ENCODE measurements around the gene YIF1A.
"Not testable (repeated sequence)": the region's sequence is repeated elsewhere in the genome, so short reads cannot be mapped to it uniquely, and the experiment has no call there.

YIF1A gene

GRCh38 chr11:66310803-66311440, 22.0 kb upstream of the YIF1A start:
- DNase-seq = not testable (repeated sequence)

DNA sequence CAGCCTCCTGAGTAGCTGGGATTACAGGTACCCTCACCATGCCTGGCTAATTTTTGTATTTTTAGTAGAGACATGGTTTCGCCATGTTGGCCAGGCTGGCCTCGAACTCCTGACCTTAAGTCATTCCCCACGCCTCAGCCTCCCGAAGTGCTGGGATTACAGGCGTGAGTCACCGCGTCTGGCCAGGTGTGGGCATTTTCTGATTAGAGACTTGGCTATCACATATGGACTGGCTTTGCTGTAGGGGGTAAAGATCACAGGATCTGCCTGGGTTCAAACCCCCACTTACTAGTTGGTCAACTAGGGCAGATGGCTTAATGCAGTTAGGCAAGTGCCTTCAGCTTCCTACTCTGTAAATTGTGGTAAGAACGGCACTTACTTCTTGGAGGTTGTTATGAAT, 21.4 kb upstream of the YIF1A start:
- DNase-seq = no peak

DNA sequence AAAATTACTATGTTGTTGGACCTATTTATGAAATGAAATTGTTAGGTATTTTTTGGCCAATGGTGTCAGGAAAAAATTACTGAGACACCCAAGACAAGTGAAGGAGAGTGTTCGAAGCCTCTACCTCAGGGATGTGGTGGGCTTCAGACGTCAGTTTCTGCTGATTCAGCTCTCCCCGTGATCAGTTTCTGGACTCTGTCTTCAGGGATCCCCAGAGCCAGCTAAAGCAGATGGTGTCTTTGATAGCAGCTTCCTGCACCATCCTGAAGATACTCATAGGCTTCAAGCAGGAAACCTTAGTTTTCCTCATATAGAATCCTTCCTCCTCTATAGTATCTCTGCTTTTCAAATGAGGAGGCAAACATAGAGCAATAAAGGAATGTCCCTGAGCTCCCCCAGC, 20.5 kb upstream of the YIF1A start:
- no peak for DNase-seq

DNA sequence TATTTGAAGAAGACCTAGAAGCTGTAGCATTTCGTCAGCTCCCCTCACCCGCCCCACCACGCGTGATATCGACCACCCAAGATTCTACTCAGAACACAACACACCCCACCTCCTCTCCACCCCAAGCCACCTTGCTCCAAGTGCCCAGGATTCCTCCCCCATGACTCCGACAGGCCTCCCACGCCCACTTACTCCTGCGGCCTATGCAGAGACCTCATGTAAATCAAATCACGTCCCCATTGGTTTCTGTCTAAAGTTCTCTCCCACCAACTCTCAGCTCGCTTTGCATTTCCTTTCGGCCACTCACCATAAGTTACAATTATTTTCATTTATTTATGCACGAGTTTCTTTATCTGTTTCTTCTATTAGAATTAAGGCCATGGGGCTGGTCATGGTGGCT, 13.7 kb upstream of the YIF1A start:
- no peak for DNase-seq

DNA sequence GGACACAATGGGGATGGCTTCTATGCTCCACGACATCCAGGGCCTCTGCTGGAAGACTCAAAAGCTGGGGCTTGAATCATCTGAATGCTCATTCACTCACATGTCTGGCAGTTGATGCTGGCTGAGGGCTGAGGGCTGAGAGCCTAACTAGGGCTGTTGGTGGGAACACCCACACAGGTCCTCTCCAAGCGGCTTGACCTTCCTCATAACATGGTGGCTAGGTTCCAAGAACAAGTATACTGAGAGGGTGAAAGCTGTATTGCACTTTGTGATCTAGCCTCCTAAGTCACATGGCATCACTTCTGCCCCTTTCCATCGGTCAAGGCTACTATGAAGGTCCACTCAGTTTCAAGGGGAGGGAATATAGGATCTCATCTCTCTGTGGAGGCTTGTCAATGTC, 10.2 kb upstream of the YIF1A start:
- DNase-seq = no peak

DNA sequence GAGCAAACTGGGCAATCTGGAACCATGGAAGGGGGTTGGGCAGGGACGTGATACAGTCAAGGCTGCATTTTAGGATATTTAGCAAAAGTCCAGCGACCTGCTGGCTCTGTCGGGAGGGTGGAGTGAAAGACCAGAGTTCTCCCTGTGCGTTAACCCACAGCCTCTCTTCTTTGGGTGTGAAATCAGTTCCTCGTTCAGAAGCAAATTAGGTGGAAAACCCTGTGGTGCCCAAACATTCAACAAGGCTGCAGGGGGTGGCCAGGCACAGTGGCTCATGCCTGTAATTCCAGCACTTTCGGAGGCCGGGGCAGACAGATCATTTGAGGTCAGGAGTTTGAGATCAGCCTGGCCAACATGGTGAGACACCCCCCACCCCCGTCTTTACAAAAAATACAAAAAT, 8.7 kb upstream of the YIF1A start:
- no peak for DNase-seq

DNA sequence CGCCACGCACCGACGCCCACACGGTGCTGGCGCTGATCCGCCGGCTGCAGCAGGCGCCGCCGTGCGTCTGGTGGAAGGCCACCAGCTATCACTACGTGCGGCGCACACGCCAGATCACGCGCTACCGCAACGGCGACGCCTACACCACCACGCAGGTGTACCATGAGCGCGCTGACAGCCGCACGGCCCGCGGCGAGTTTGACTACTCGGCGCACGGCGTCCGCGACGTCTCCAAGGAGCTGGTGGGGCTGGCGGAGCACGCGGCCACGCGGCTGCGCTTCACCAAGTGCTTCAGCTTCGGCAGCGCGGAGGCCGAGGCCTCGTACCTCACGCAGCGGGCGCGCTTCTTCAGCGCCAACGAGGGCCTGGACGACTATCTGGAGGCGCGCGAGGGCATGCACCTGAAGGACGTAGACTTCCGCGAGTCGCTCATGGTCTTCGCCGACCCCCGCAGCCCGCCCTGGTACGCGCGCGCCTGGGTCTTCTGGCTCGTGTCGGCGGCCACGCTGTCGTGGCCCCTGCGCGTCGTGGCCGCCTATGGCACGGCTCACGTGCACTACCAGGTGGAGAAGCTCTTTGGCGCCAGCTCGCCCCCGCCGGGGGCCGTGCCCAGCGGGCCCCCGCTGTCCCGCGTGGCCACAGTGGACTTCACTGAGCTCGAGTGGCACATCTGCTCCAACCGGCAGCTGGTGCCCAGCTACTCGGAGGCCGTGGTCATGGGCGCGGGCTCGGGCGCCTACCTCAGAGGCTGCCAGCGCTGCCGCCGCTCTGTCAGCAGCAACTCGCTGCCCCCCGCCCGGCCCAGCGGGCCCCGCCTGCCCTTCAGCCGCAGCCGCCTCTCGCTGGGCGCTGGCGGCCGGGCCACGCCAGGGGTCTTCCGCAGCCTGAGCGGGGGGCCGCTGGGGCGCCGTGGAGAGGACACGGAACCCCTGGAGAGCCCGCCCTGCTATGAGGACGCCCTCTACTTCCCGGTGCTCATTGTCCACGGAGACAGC, 6.0 kb upstream of the YIF1A start:
- DNase-seq = no peak

GRCh38 chr11:66293777-66294625, 5.1 kb upstream of the YIF1A start:
- DNase-seq = no peak

DNA sequence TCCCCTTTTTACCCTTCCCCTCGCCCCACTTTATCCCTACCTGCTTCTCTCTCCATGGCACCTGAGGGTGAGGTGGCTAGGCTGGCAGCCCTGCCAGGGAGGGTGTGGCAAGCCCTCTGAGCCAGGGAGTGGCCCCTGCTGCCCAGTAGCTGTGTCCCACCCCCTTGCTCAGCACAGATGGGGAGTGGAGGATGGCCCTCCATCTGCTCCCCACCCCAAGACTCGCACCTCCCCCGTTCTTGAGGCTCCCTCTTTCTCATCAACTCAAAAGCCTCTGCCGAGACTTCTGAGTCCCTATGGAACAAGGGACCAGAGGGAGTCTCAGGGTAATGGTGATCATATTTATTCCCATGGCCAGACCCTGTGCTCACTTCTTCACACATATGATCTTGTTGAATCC, 4.4 kb upstream of the YIF1A start:
- DNase-seq = no peak

DNA sequence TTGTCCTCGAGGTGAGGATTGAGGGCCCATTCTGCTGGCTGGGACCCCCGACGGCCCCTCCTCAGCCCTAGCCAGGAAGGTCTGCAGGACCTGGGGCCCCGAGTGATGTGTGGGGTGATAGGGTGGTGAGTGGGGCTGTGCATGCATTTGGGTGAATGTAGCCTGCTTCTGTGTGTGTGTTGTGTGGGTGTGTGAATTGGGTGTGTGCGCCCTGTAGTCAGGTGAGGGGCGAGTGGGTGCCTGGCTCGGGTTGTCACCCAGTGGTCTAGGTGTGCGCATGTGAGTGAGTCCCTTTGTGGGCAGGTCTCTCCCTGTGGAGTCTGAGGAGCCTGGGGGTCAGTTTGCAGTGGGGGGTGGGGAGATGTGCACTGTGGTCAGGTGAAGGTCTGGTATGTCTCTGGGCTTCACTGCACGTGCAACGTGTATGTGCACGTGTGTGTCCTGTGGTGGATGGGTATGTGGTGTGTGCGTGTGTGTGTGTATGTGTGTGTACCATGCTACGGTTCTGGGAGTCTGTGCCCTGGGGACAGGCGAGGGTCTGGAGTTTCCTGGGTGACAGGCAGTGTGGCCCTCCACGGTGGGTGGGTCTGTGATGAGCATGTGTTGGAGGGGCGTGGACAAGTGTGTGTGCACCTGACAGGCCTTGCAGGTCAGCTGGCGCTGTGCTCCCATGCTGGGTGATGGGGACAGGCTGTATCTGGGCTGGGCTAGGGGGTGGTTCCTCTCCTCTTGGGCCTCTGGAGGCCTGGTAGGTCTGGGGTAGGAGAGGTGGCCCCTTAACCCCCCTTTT, 3.8 kb upstream of the YIF1A start:
- no peak for DNase-seq

DNA sequence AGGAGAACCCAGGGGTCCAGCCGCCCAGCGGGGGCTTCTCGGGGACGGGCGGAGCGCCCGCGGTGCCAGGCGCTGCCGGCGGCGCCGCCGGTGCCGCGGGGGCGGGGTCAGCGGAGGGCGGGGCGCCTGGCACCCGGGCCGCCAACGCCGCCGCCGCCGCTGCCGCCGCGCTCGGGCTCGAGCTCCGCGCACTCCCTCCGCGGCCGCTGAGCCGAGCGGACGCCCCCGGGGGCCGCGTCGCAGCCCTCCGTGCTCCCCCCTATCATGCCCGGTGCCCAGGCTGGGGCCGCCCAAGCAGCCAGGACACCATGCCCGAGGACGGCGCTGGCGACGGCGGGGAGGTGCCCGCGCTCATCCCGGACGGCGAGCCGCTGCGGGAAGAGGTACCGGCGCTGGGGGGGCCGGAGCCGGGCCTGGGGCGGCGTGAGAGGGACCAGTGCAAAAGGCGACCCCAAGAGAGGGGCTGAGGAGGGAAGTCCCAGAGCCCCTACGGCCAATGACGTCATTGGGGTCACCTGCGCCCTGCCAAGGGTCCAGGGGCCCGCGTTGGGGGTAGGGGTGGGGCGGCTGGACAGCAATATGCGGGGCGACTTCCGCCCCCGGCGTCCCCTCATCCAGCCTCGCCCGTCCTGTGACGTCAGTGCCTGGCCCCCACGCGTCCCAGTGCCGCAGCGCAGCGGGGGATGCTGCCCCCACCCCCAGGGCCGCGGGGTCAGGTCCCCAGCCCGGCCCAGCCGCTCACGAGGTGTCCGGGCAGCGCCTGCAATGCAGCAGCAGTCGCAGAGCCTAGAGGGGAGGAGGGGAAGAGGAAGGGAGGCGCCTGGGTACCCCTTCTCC, 3.0 kb upstream of the YIF1A start, which contains the start of gene TMEM151A:
Gene TMEM151A (plus strand): TSS at position 189 of the 837 bp plus-strand sequence. CDS start 120 bp downstream, at position 309.
- no peak for DNase-seq

DNA sequence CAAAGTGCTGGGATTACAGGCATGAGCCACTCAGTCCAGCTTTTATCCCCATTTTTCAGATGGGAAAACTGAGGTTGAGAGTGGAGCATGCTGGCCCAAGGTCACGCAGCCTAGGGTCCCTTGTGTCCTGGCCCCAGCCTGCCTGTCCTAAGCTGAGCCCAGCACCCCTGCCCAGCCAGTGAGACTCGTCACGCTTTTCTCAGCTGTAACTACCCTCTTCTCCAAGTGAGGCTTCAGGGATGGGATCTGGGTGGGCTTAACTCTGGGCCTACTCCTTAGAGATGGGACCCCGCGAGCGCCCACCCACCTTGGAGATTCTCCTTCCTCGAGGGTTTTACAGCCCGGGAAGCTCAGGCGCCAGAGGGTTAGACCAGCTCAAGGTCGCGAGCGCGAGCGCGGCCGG, 2.4 kb upstream of the YIF1A start:
- no peak for DNase-seq

- DNase-seq = no peak
Measured at GRCh38 chr11:66290330-66290621, 1.3 kb upstream of the YIF1A start.

DNA sequence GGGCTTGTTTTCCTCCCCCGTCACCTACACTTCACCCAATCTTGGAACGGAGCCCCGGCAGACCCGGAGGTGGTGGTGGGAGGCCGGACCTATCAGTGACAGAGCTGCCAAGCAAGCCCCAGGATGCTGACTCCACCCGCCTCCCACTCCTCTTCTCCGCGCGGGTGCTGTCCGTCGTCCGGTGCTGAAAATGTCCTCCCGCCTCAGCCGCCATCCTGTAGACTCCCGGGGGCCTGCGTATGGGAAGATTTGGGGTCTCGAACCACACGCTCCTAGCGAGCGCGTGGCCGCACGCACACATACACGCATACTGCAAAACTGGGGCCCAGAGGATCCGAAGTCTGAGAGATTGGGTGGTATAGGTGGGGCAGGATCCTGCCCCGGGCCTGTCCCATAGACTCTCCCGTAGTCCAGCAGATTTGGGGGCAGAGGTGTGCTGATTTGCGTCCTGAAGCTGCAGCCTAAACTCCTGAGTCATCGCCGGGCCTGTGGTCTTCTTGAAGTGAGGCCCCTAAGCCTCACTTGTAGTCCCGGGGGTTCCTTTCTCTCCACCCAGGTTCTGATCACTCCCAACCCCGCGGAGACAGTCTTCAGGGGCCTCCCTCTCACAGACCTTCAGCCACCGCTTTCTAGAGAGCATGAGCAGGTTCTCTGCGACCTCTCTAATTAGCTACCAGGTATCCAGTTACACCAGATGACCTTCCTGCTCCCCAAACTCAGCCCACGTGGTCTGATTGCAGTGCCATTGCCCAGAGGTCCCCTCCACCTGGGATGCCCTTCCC, 796 bp upstream of the YIF1A start:
- no peak for DNase-seq

DNA sequence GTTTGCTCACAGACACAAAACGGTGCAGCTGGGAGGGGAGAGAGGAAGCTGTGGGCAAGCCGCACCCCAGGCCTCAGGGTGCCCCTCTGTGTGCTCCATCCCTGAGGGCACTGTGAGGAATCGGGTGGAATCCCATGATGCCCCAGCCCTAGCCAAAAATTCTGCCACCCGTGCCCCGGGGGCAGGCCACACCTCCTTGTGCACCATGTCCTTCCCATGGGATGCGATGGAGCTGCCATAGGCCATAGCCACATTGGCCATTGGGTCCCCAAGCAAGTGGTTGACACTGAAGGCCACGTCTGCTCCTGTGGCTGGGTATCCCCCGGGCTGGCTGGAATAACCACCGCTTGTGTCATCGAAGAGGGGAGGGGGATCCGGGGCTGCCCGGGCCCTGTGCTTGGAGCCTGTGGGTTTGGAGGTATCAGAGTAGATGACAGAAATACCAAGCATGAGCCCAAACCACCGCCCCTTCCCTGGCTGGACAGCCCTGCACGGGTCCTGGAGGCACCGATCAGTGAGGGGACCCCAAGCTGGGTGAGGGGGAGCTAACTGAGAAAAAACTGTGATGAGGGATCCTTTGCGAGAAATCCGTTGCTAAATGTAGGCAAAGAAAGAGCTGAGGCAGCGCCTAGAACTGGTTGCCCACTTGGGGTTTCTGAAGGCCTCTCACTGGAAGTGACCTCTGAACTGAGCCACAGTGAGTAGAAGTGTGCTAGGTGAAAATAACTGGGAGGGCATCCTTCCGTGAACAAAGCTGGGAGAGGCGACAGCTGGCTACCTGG, 863 bp downstream of the YIF1A start:
- no peak for DNase-seq

DNA sequence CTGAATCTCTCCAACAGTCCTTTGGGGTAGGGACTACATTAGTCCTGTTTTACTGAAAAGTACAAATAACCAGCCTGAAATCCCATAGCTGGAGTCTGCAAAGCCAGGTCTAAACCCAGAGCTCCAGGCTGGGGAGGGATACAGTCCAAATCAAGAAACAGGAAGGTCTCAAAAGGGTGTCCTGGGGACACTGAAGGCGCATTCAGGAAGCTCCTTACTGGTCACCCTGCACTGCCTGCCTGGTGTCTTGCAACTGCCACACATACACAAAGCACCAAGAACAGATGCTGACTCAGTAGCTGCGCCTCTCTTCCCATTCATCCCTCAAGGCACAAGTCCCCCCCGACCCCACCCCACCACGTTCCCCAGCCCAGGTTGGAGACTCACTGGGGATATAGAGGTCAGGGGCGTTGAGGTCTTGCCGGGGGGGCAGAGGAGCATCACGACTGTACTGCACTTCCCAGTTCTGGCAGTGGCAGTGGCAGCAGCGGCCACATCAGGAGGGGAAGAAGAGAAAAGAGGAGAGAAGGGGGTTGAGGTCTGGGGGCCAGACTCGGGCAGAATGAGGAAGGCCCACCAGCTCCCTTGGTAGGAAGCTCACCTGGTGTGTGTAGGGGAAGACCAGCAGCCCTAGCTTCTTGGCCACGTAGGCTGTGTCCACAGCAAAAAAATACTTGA, 1.6 kb downstream of the YIF1A start:
- no peak for DNase-seq

DNA sequence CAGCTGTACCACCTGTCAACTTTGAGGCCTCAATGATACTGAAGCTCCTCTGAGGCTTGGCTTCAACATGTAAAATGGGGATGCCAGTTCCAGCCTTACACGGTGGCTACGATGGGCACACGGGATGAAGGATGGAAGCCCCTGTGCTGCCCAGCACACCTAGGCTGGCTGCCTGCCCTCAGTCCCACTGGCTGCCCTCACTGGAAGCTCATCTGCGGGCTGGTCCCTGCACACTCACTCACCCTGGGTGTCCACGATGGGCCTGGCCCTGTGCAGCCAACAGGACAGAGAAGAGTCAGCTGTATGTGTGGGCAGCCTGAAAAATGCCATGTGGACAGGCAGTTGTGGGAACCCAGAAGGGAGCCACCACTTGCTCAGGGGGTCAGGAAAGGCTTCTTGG, 2.2 kb downstream of the YIF1A start:
- DNase-seq = no peak

- no peak for DNase-seq
Measured at GRCh38 chr11:66285250-66285947, 3.5 kb downstream of the YIF1A start.
